Liver (tissue), 9 donors: ENCODE results near the gene POU6F2. TPM values are rescaled to one million over a fixed set of nuclear protein-coding genes. Genes with fewer than 3 reads are reported as not detected.

Experiments used
- DNase-seq: peaks from one replicate; pipeline ENCODE4 v3.0.0-alpha.2; 2017; ENCODE audit warnings: low spot score
- H3K27ac ChIP-seq, 2 donors: one replicate each; pipeline ENCODE4 v1.7.0; 2013; ENCODE audit warnings: inconsistent platforms in 2 of 2, low read length in 2 of 2, control low read depth in 1 of 2, low read depth in 1 of 2, mild to moderate bottlenecking in 1 of 2
- H3K27me3 ChIP-seq, 4 donors: one replicate each; pipeline versions ENCODE4 v1.6.1 to v1.7.0; 2013; ENCODE audit warnings: low read length in 3 of 4, inconsistent platforms in 1 of 4, mild to moderate bottlenecking in 1 of 4, moderate library complexity in 1 of 4; ENCODE audit not compliant: control insufficient read depth in 4 of 4, insufficient read depth in 4 of 4
- H3K36me3 ChIP-seq, 4 donors: one replicate each; pipeline versions ENCODE4 v1.6.1 to v1.7.0; 2013; ENCODE audit warnings: low read length in 3 of 4, mild to moderate bottlenecking in 3 of 4, low read depth in 1 of 4, moderate library complexity in 1 of 4; ENCODE audit not compliant: control insufficient read depth in 4 of 4, insufficient read depth in 3 of 4
- H3K4me1 ChIP-seq, 4 donors: one replicate each; pipeline versions ENCODE4 v1.6.1 to v1.7.0; 2013; ENCODE audit warnings: low read length in 3 of 4, mild to moderate bottlenecking in 3 of 4, moderate library complexity in 1 of 4; ENCODE audit not compliant: control insufficient read depth in 4 of 4, insufficient read depth in 4 of 4
- H3K4me3 ChIP-seq, 3 donors: one replicate each; pipeline versions ENCODE4 v1.6.1 to v1.7.0; 2013; ENCODE audit warnings: low read length in 3 of 3, control low read depth in 1 of 3, low read depth in 1 of 3, mild to moderate bottlenecking in 1 of 3
- H3K9ac ChIP-seq, 2 donors: one replicate each; pipeline ENCODE4 v1.7.0; 2013; ENCODE audit warnings: low read length in 2 of 2, mild to moderate bottlenecking in 2 of 2, moderate library complexity in 2 of 2, control low read depth in 1 of 2, low read depth in 1 of 2
- H3K9me3 ChIP-seq, 4 donors: one replicate each; pipeline versions ENCODE4 v1.6.1 to v1.7.0; 2013; ENCODE audit warnings: low read length in 3 of 4; ENCODE audit not compliant: control insufficient read depth in 4 of 4
- FOXA1 ChIP-seq: IDR thresholded peaks from 2 replicates; pipeline ENCODE4 v1.6.1; 2016; ENCODE audit warnings: antibody characterized with exemption
- FOXA2 ChIP-seq: IDR thresholded peaks from 2 replicates; pipeline ENCODE4 v1.6.1; 2016; ENCODE audit warnings: antibody characterized with exemption
- HNF4G ChIP-seq: IDR thresholded peaks from 2 replicates; pipeline ENCODE4 v1.6.1; 2016; ENCODE audit warnings: antibody characterized with exemption
- JUND ChIP-seq, 2 donors: IDR thresholded peaks; 2 replicates each; pipeline ENCODE4 v1.6.1; 2016; ENCODE audit warnings: antibody characterized with exemption in 2 of 2
- MAX ChIP-seq: IDR thresholded peaks from 2 replicates; pipeline ENCODE4 v1.6.1; 2016; ENCODE audit warnings: antibody characterized with exemption
- RAD21 ChIP-seq, 2 donors: IDR thresholded peaks; 2 replicates each; pipeline ENCODE4 v1.6.1; 2016; ENCODE audit warnings: antibody characterized with exemption in 2 of 2, mild to moderate bottlenecking in 2 of 2
- RXRA ChIP-seq, 2 donors: IDR thresholded peaks; 2 replicates each; pipeline ENCODE4 v1.6.1; 2017 to 2018; ENCODE audit warnings: antibody characterized with exemption in 2 of 2, mild to moderate bottlenecking in 1 of 2
- SP1 ChIP-seq: IDR thresholded peaks from 2 replicates; pipeline ENCODE4 v1.6.1; 2018; ENCODE audit warnings: antibody characterized with exemption, mild to moderate bottlenecking
- TAF1 ChIP-seq: conservative IDR thresholded peaks from 2 replicates; pipeline ENCODE4 v1.6.1; 2016; ENCODE audit warnings: antibody characterized with exemption, mild to moderate bottlenecking
- YY1 ChIP-seq: IDR thresholded peaks from 2 replicates; pipeline ENCODE4 v1.6.1; 2016; ENCODE audit warnings: antibody characterized with exemption, mild to moderate bottlenecking
- WGBS: extraction: QIAGEN DNeasy Blood & Tissue Kit; methylation state at CpG from one replicate; pipeline ENCODE4 v1.1.7; 2013; 5-methylcytosine and 5-hydroxymethylcytosine counted together
- polyA plus RNA-seq, 2 donors: library from polyadenylated mRNA; stranded (reverse) in 1 of 2; unstranded in 1 of 2; fragments of 200-250 nt in 1 of 2; fragments of >200 nt in 1 of 2; fragmentation: Nextera tagmentation in 1 of 2; extraction: Ambion mirVana in 1 of 2; gene quantifications; one replicate each; pipeline versions ENCODE4 v1.2.1 to v1.2.3, GENCODE V29; 2013 to 2015
- total RNA-seq, 2 donors: library from RNA; depleted of rRNA; stranded (reverse); fragments of >200 nt; gene quantifications; one replicate each; pipeline ENCODE4 v1.2.3, GENCODE V29; 2014
- TF ChIP-seq, protein P1 (sequence below): fragments of 150-350 bp; IDR thresholded peaks from 2 replicates; pipeline ENCODE4 v1.5.1; 2017; ENCODE audit warnings: improper control_type of control experiment, low read depth, low read length; ENCODE audit not compliant: missing input control
- TF ChIP-seq, protein P2 (sequence below): IDR thresholded peaks from 2 replicates; pipeline ENCODE4 v1.6.1; 2016; ENCODE audit warnings: antibody characterized with exemption, mild to moderate bottlenecking
- TF ChIP-seq, protein P3 (sequence below): IDR thresholded peaks from 2 replicates; pipeline ENCODE4 v1.6.1; 2016; ENCODE audit warnings: antibody characterized with exemption
- TF ChIP-seq, protein P4 (sequence below): IDR thresholded peaks from 2 replicates; pipeline ENCODE4 v1.6.1; 2016; ENCODE audit warnings: antibody characterized with exemption
- donor health status: healthy.
- donor health status: healthy.
- donor health status: healthy.
- donor health status: healthy.
- donor health status: healthy.

POU6F2 gene
- total and polyA plus RNA-seq, 4 donors = under 0.01 to 0.24 (median 0.08) TPM; not detected in 1

DNA sequence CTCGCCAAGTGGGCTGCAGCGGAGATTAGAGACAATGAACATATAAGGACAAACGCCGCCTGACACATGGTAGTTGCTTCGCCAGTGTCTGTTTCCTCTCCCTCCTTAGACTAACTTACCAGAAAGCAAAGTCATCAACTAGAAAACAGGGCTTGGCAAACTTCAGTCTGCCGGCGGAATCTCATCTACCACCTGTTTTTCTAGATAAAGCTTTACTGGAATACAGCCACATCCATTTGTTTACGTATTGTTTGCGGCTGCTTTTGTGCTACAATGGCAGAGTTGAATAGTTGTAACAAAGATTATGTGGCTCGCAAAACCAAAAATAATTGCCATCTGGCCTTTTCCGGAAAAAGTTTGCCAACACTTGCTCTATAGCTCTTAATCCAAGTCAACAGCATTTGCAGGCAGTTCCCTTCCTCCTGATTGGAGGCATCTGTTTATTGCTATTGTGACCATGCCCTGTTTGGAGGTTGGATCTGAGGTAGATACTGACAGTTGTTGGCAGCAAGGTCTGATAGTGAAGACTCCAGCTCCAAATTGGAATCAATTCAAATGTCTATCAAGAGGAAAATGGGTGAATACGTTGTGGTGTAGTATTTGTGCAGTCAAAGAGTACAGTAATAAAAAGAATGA, 260.6 kb downstream of the POU6F2 start:
- TF ChIP-seq RXRA (IDR thresholded peaks at IDR 0.05) (no peak), FOXA1 (no peak), HNF4G (no peak), JUND (IDR thresholded peaks at IDR 0.05) (no peak), TAF1 (no peak), FOXA2 (no peak), YY1 (no peak), MAX (no peak), RAD21 (IDR thresholded peaks at IDR 0.05) (no peak)
- TF ChIP-seq, protein P1, sequence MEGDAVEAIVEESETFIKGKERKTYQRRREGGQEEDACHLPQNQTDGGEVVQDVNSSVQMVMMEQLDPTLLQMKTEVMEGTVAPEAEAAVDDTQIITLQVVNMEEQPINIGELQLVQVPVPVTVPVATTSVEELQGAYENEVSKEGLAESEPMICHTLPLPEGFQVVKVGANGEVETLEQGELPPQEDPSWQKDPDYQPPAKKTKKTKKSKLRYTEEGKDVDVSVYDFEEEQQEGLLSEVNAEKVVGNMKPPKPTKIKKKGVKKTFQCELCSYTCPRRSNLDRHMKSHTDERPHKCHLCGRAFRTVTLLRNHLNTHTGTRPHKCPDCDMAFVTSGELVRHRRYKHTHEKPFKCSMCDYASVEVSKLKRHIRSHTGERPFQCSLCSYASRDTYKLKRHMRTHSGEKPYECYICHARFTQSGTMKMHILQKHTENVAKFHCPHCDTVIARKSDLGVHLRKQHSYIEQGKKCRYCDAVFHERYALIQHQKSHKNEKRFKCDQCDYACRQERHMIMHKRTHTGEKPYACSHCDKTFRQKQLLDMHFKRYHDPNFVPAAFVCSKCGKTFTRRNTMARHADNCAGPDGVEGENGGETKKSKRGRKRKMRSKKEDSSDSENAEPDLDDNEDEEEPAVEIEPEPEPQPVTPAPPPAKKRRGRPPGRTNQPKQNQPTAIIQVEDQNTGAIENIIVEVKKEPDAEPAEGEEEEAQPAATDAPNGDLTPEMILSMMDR = no peak
- TF ChIP-seq, protein P2, sequence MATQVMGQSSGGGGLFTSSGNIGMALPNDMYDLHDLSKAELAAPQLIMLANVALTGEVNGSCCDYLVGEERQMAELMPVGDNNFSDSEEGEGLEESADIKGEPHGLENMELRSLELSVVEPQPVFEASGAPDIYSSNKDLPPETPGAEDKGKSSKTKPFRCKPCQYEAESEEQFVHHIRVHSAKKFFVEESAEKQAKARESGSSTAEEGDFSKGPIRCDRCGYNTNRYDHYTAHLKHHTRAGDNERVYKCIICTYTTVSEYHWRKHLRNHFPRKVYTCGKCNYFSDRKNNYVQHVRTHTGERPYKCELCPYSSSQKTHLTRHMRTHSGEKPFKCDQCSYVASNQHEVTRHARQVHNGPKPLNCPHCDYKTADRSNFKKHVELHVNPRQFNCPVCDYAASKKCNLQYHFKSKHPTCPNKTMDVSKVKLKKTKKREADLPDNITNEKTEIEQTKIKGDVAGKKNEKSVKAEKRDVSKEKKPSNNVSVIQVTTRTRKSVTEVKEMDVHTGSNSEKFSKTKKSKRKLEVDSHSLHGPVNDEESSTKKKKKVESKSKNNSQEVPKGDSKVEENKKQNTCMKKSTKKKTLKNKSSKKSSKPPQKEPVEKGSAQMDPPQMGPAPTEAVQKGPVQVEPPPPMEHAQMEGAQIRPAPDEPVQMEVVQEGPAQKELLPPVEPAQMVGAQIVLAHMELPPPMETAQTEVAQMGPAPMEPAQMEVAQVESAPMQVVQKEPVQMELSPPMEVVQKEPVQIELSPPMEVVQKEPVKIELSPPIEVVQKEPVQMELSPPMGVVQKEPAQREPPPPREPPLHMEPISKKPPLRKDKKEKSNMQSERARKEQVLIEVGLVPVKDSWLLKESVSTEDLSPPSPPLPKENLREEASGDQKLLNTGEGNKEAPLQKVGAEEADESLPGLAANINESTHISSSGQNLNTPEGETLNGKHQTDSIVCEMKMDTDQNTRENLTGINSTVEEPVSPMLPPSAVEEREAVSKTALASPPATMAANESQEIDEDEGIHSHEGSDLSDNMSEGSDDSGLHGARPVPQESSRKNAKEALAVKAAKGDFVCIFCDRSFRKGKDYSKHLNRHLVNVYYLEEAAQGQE = no peak
- TF ChIP-seq, protein P3, sequence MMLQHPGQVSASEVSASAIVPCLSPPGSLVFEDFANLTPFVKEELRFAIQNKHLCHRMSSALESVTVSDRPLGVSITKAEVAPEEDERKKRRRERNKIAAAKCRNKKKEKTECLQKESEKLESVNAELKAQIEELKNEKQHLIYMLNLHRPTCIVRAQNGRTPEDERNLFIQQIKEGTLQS = no peak
- no peak for DNase-seq
- H3K36me3 ChIP-seq = no peaks in the 10 kb centered on the region
- no peak overlapping the region for H3K4me3 ChIP-seq
- WGBS = 85% methylated on average over 12 of the region's 12 CpGs
- no peak overlapping the region for H3K27ac ChIP-seq
- H3K4me1 ChIP-seq = no peaks in the 10 kb centered on the region
- H3K9ac ChIP-seq = no peak overlapping the region
- peaks cover 0 to 4% (median 0%) of the 10 kb centered on the region in 4 donors for H3K27me3 ChIP-seq
- peaks cover 0 to 3% (median 0%) of the 10 kb centered on the region in 4 donors for H3K9me3 ChIP-seq

- TF ChIP-seq YY1 = no peak
- no peak for TF ChIP-seq MAX
- TF ChIP-seq, protein P2 = no peak
- TF ChIP-seq FOXA2 = no peak
- TF ChIP-seq TAF1 = no peak
- TF ChIP-seq, protein P4, sequence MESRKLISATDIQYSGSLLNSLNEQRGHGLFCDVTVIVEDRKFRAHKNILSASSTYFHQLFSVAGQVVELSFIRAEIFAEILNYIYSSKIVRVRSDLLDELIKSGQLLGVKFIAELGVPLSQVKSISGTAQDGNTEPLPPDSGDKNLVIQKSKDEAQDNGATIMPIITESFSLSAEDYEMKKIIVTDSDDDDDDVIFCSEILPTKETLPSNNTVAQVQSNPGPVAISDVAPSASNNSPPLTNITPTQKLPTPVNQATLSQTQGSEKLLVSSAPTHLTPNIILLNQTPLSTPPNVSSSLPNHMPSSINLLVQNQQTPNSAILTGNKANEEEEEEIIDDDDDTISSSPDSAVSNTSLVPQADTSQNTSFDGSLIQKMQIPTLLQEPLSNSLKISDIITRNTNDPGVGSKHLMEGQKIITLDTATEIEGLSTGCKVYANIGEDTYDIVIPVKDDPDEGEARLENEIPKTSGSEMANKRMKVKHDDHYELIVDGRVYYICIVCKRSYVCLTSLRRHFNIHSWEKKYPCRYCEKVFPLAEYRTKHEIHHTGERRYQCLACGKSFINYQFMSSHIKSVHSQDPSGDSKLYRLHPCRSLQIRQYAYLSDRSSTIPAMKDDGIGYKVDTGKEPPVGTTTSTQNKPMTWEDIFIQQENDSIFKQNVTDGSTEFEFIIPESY = no peak
- no peak for TF ChIP-seq SP1
- no peak for TF ChIP-seq RXRA (IDR thresholded peaks at IDR 0.05)
- Histone ChIP-seq H3K9ac (no peak overlapping the region), H3K4me1 (no peaks in the 10 kb centered on the region), H3K9me3 (peaks cover 0 to 3% (median 0%) of the 10 kb centered on the region in 4 donors), H3K27ac (no peak overlapping the region), H3K4me3 (no peak overlapping the region), H3K36me3 (no peaks in the 10 kb centered on the region), H3K27me3 (no peaks in the 10 kb centered on the region)
- DNase-seq = no peak
- 67% methylated on average over 3 of the region's 3 CpGs for WGBS
These were observed 263.2 kb downstream of the POU6F2 start for GRCh38 chr7:39240864-39241263.
